Lung (tissue), 12 donors: ENCODE data around the gene LAT. TPM values are rescaled to one million over a fixed set of nuclear protein-coding genes. Genes with fewer than 3 reads are reported as not detected.

Experiments
- ATAC-seq: fragments of 200-7000 bp; cut with Tn5 transposase; one replicate; pipeline ENCODE4 v1.9.1; 2020; ENCODE audit warnings: moderate number of reproducible peaks; ENCODE audit not compliant: insufficient read depth, low FRiP score
- DNase-seq, 3 donors: peaks; one replicate each; pipeline ENCODE4 v3.0.0-alpha.2; 2013 to 2017
- H3K27ac ChIP-seq, 2 donors: one replicate each; pipeline ENCODE4 v1.5.1; 2013; ENCODE audit warnings: mild to moderate bottlenecking in 2 of 2, moderate library complexity in 2 of 2, control low read depth in 1 of 2, inconsistent platforms in 1 of 2, low read depth in 1 of 2, low read length in 1 of 2
- H3K27me3 ChIP-seq, 3 donors: one replicate each; pipeline ENCODE4 v1.5.1; 2013; ENCODE audit warnings: low read length in 2 of 3; ENCODE audit not compliant: control insufficient read depth in 3 of 3, insufficient read depth in 3 of 3
- H3K36me3 ChIP-seq, 4 donors: one replicate each; pipeline ENCODE4 v1.5.1; 2013; ENCODE audit warnings: low read length in 4 of 4, mild to moderate bottlenecking in 1 of 4, moderate library complexity in 1 of 4; ENCODE audit not compliant: control insufficient read depth in 4 of 4, insufficient read depth in 4 of 4
- H3K4me1 ChIP-seq, 5 donors: one replicate each; pipeline ENCODE4 v1.5.1; 2013; ENCODE audit warnings: low read length in 5 of 5, mild to moderate bottlenecking in 2 of 5, moderate library complexity in 1 of 5; ENCODE audit not compliant: control insufficient read depth in 5 of 5, insufficient read depth in 5 of 5
- H3K4me3 ChIP-seq: one replicate; pipeline ENCODE4 v1.5.1; 2013; ENCODE audit warnings: mild to moderate bottlenecking, control low read depth, moderate library complexity
- H3K9ac ChIP-seq, 2 donors: one replicate each; pipeline ENCODE4 v1.5.1; 2013; ENCODE audit warnings: low read length in 2 of 2, control low read depth in 1 of 2; ENCODE audit not compliant: insufficient read depth in 1 of 2
- H3K9me3 ChIP-seq, 4 donors: one replicate each; pipeline ENCODE4 v1.5.1; 2013; ENCODE audit warnings: low read length in 3 of 4, mild to moderate bottlenecking in 1 of 4, moderate library complexity in 1 of 4; ENCODE audit not compliant: control insufficient read depth in 4 of 4, insufficient read depth in 3 of 4
- CTCF ChIP-seq: IDR thresholded peaks from 2 replicates; pipeline ENCODE4 v1.5.1; 2012; ENCODE audit warnings: mild to moderate bottlenecking; ENCODE audit errors: control extremely low read depth, extremely low read depth
- WGBS, 2 donors: extraction: QIAGEN DNeasy Blood & Tissue Kit; methylation state at CpG; one replicate each; pipeline ENCODE4 v1.1.7; 2013; 5-methylcytosine and 5-hydroxymethylcytosine counted together
- polyA plus RNA-seq, 2 donors: library from polyadenylated mRNA; stranded (reverse); fragments of 200-250 nt; gene quantifications; one replicate each; pipeline ENCODE4 v1.2.1, GENCODE V29; 2013
- total RNA-seq, 2 donors: library from RNA; depleted of rRNA in 1 of 2; stranded (reverse); fragments of >200 nt in 1 of 2; gene quantifications; one replicate each; pipeline ENCODE4 v1.2.1, GENCODE V29; 2014 to 2021
- donor health status: control.
- donor health status: control.
- donor health status: Bipolar disorder and iron deficiency.
- donor health status: healthy.
- donor health status: DM: yes; HTN: yes; CAD: no.

LAT gene
- total and polyA plus RNA-seq, 4 donors: 2.9 to 16.6 (median 13.4) TPM

- WGBS, 2 donors: 78 to 86% methylated on average over 8 of the region's 8 CpGs
- ATAC-seq: no peak
- Histone ChIP-seq H3K27ac (no peak overlapping the region), H3K27me3 (peaks cover 0 to 2% (median 0%) of the 10 kb centered on the region in 3 donors), H3K36me3 (no peaks in the 10 kb centered on the region), H3K9ac (no peak overlapping the region), H3K4me1 (no peaks in the 10 kb centered on the region), H3K9me3 (no peaks in the 10 kb centered on the region), H3K4me3 (no peak overlapping the region)
- DNase-seq: no peak
- no peak for TF ChIP-seq CTCF
Observed at GRCh38 chr16:29030086-29030840, 45.4 kb downstream of the LAT start.

Other genes starting within 250 kb of the LAT start
- gene NPIPB9, start 233.3 kb upstream of the LAT start, total RNA-seq: 1 to 10 TPM; 2.8 to 5.5 TPM
- gene NPIPB9, start 233.3 kb upstream of the LAT start, polyA plus RNA-seq: under 1 TPM; 0.35 to 0.73 TPM
- 100 to 1,000 TPM in 1 of 2 donors, 10 to 100 TPM in 1; 73.0 to 140 TPM for gene ATXN2L, start 162.1 kb upstream of the LAT start, total RNA-seq
- 100 to 1,000 TPM in 1 of 2 donors, 10 to 100 TPM in 1; 72.1 to 109 TPM for gene ATXN2L, start 162.1 kb upstream of the LAT start, polyA plus RNA-seq
- 100 to 1,000 TPM in 1 of 2 donors, 10 to 100 TPM in 1; 58.6 to 185 TPM for gene TUFM, start 138.7 kb upstream of the LAT start, total RNA-seq
- 100 to 1,000 TPM; 171 to 260 TPM for gene TUFM, start 138.7 kb upstream of the LAT start, polyA plus RNA-seq
- 10 to 100 TPM; 24.3 to 53.6 TPM for gene SH2B1, start 121.2 kb upstream of the LAT start, total RNA-seq
- 10 to 100 TPM; 21.5 to 35.3 TPM for gene SH2B1, start 121.2 kb upstream of the LAT start, polyA plus RNA-seq
- gene ATP2A1, start 106.6 kb upstream of the LAT start, total RNA-seq: under 1 TPM; 0.34 to 0.92 TPM
- gene ATP2A1, start 106.6 kb upstream of the LAT start, polyA plus RNA-seq: under 1 TPM; 0.35 to 0.53 TPM
- 10 to 100 TPM; 29.0 to 34.9 TPM for gene RABEP2, start 59.8 kb upstream of the LAT start, total RNA-seq
- gene RABEP2, start 59.8 kb upstream of the LAT start, polyA plus RNA-seq: 10 to 100 TPM; 20.0 to 28.6 TPM
- gene CD19, start 53.1 kb upstream of the LAT start, total RNA-seq: 1 to 10 TPM in 1 of 2 donors, under 1 TPM in 1; 0.34 to 2.8 TPM
- gene CD19, start 53.1 kb upstream of the LAT start, polyA plus RNA-seq: 1 to 10 TPM in 1 of 2 donors, under 1 TPM in 1; 0.33 to 2.0 TPM
- gene NFATC2IP, start 34.1 kb upstream of the LAT start, total RNA-seq: 10 to 100 TPM; 31.4 to 37.0 TPM
- 10 to 100 TPM; 21.0 to 23.5 TPM for gene NFATC2IP, start 34.1 kb upstream of the LAT start, polyA plus RNA-seq
- 10 to 100 TPM; 26.0 to 71.5 TPM for gene SPNS1, start 10.3 kb upstream of the LAT start, total RNA-seq
- 10 to 100 TPM; 54.1 to 63.3 TPM for gene SPNS1, start 10.3 kb upstream of the LAT start, polyA plus RNA-seq